GDM1 (cell line): Measurements from ENCODE around the gene HMOX1.

Source experiments
- DNase-seq: peaks from one replicate; lab custom pipeline; 2025; lab: John Stamatoyannopoulos, UW

HMOX1 gene

GRCh38 chr22:35380537-35381423 is at the start of gene HMOX1:
HMOX1 (plus strand) TSS chr22:35381096; CDS start chr22:35381174, 78 bp downstream.
- DNase-seq, result no peak

GRCh38 chr22:35332278-35332677 is 48.6 kb upstream of the HMOX1 start:
- DNase-seq, result no peak

GRCh38 chr22:35333220-35333619 is 47.7 kb upstream of the HMOX1 start:
- no peak for DNase-seq

- DNase-seq, result peak; percentile 51
These were observed 46.9 kb upstream of the HMOX1 start for GRCh38 chr22:35334004-35334403.

GRCh38 chr22:35335468-35335867 is 45.4 kb upstream of the HMOX1 start:
- DNase-seq, result no peak

GRCh38 chr22:35335936-35336781 is 44.7 kb upstream of the HMOX1 start:
- no peak for DNase-seq

GRCh38 chr22:35337932-35338331 is 43.0 kb upstream of the HMOX1 start:
- DNase-seq, result no peak

- no peak for DNase-seq
These were observed 39.6 kb upstream of the HMOX1 start for GRCh38 chr22:35341090-35341874.

GRCh38 chr22:35342390-35342789 is 38.5 kb upstream of the HMOX1 start:
- DNase-seq, result no peak

- no peak for DNase-seq
These were observed 37.0 kb upstream of the HMOX1 start for GRCh38 chr22:35343664-35344550.

GRCh38 chr22:35344956-35345690 is 35.8 kb upstream of the HMOX1 start:
- no peak for DNase-seq

- no peak for DNase-seq
These were observed 34.9 kb upstream of the HMOX1 start for GRCh38 chr22:35345808-35346505.

GRCh38 chr22:35346596-35347220 is 34.2 kb upstream of the HMOX1 start:
- no peak for DNase-seq

- no peak for DNase-seq
These were observed 33.4 kb upstream of the HMOX1 start for GRCh38 chr22:35347462-35347861.

- DNase-seq, result no peak
These were observed 32.8 kb upstream of the HMOX1 start for GRCh38 chr22:35348026-35348590.

- no peak for DNase-seq
These were observed 32.2 kb upstream of the HMOX1 start for GRCh38 chr22:35348703-35349102.

GRCh38 chr22:35349368-35349703 is 31.6 kb upstream of the HMOX1 start:
- DNase-seq, result no peak

- no peak for DNase-seq
These were observed 31.0 kb upstream of the HMOX1 start for GRCh38 chr22:35349704-35350538.
